ENCODE measurements around the gene NAA80. TPM values are rescaled to one million over a fixed set of nuclear protein-coding genes. Genes with fewer than 3 reads are reported as not detected.

NAA80 gene
- total and polyA plus RNA-seq, 10 of the 15 experiments (the other 5 are each of a cell fraction or from before 2014, with no cell fraction given) = 0.48 to 12.7 (median 6.7) TPM

GRCh38 chr3:50264964-50265485 lies 34.2 kb downstream of the NAA80 start (continued):
- TF ChIP-seq BHLHE40 (IDR thresholded peaks at IDR 0.05; ENCODE audit: borderline replicate concordance in 1 of 2, low read depth in 2 of 2, low read length in 1 of 2) = no peak

- no peak overlapping the region for H2AFZ ChIP-seq (ENCODE audit: control insufficient read depth, low read depth, low read length)
- no peak for TF ChIP-seq RELB (IDR thresholded peaks at IDR 0.05; ENCODE audit: low read depth)
- no peak for TF ChIP-seq MYC (IDR thresholded peaks at IDR 0.05; ENCODE audit: insufficient read depth, insufficient read length, insufficient replicate concordance, low read length, severe bottlenecking)
- no peak for TF ChIP-seq CHD2 (IDR thresholded peaks at IDR 0.05; ENCODE audit: borderline replicate concordance, low read depth, low read length)
- no peak for TF ChIP-seq SKIL (IDR thresholded peaks at IDR 0.05; ENCODE audit: low read depth, poor library complexity, severe bottlenecking)
- TF ChIP-seq ZBTB33 (IDR thresholded peaks at IDR 0.05) = no peak
- no peak for TF ChIP-seq TARDBP (IDR thresholded peaks at IDR 0.05; ENCODE audit: borderline replicate concordance)
- no peak for TF ChIP-seq BACH1 (IDR thresholded peaks at IDR 0.05; ENCODE audit: borderline replicate concordance)
- no peak for TF ChIP-seq SREBF2 (IDR thresholded peaks at IDR 0.05; ENCODE audit: low read length)
- TF ChIP-seq IKZF2 (IDR thresholded peaks at IDR 0.05) = no peak
- H3K4me1 ChIP-seq (ENCODE audit: control insufficient read depth, insufficient read depth, low read length) = peaks cover 13% of the 10 kb centered on the region
- no TSS peak for BruUV-seq (replicated peaks)
- ChIA-PET RAD21 (ENCODE audit: unreplicated experiment) (interaction anchor here (1.7 kb wide), 1 partner anchor 18 kb away, joined by 5 read pairs; no protein-coding TSS in a partner anchor), CTCF (interaction anchor here (1.0 to 1.1 kb wide), 2 partner anchors 18 to 70 kb away, joined by 3 to 4 read pairs; no protein-coding TSS in a partner anchor), SMC1A (ENCODE audit: uncharacterized antibody, unreplicated experiment) (no interaction called here), POLR2A (no interaction called here)
- H3K4me3 ChIP-seq = no peak overlapping the region
- no peaks in the 10 kb centered on the region for H3K36me3 ChIP-seq (ENCODE audit: control insufficient read depth in 2 of 2, insufficient read depth in 2 of 2, low read length in 1 of 2)
- ATAC-seq = no peak
- 50% methylated on average over 5 of the region's 7 CpGs for WGBS (ENCODE audit: insufficient coverage, insufficient replicate concordance, low lambda C conversion rate, missing lambda C conversion rate)
- H3K9me3 ChIP-seq (replicated peaks; ENCODE audit: control insufficient read depth, insufficient read depth, low read length) = no peaks in the 10 kb centered on the region
- intact Hi-C loops (cut with micrococcal nuclease; ENCODE audit: unreplicated experiment) = no loop called here
- no peak overlapping the region for H3K9ac ChIP-seq (ENCODE audit: control insufficient read depth, insufficient read depth, low read length)
- H3K79me2 ChIP-seq (ENCODE audit: control insufficient read depth, insufficient read depth, low read length) = no peaks in the 10 kb centered on the region
- no peak for FAIRE-seq
- no peaks in the 10 kb centered on the region for H4K20me1 ChIP-seq (ENCODE audit: control insufficient read depth, insufficient read depth)
- in situ Hi-C loops (cut with MboI) = no loop called here
- peaks cover 0 to 4% of the 10 kb centered on the region in 2 experiments; a peak in 1 of 4 replicates for H3K27me3 ChIP-seq (replicated peaks in 1 of 2; ENCODE audit: control insufficient read depth in 2 of 2, insufficient read depth in 2 of 2, low read length in 1 of 2)
- H3K4me2 ChIP-seq (ENCODE audit: control insufficient read depth, insufficient read depth) = no peak overlapping the region
- no peak overlapping the region for H3K27ac ChIP-seq (ENCODE audit: control insufficient read depth, insufficient read depth)
- no peak for DNase-seq (ENCODE audit: low read depth, low spot score)
These were observed 34.7 kb downstream of the NAA80 start for GRCh38 chr3:50264383-50264963.

Measured in GM12878 (cell line).